GM12872 (cell line): ENCODE results near the gene PRKCE.

Experiments used
- TF ChIP-seq, protein P1 (sequence below): IDR thresholded peaks from 3 replicates; pipeline ENCODE4 v1.5.1; 2011; ENCODE audit warnings: low read depth, mild to moderate bottlenecking, low read length, moderate library complexity; ENCODE audit not compliant: insufficient read depth

The PRKCE gene

DNA sequence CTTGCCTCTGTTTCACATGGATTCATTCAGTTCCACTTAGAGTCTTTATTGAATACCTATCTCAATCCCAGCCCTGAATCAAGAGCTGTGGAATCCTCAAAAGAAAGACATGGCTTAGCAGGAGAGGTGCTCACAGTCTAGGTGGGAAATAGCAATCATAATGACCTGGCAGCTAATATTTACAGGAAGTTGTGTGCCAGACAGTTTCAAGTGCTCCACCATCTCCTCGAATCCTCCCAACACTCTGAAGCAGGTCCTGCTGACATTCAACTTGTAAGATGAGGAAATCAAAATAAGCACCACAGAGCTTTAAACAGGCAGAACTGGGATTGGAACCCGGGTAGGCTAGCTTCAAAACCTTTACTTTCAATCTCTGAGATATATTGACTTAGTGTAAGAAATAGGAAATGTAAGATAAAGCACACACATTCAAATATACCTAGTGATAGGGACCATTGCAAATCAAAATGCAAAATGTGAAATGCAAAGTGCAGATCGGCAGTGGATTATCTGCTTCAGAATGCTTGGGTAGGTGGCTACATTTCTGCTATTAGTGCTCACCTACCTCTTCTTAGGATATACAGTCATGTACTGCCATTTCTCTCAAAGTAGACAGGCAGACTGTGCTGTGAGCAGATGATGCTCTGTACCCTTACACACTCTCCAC is 182.0 kb downstream of the PRKCE start:
- TF ChIP-seq, protein P1, sequence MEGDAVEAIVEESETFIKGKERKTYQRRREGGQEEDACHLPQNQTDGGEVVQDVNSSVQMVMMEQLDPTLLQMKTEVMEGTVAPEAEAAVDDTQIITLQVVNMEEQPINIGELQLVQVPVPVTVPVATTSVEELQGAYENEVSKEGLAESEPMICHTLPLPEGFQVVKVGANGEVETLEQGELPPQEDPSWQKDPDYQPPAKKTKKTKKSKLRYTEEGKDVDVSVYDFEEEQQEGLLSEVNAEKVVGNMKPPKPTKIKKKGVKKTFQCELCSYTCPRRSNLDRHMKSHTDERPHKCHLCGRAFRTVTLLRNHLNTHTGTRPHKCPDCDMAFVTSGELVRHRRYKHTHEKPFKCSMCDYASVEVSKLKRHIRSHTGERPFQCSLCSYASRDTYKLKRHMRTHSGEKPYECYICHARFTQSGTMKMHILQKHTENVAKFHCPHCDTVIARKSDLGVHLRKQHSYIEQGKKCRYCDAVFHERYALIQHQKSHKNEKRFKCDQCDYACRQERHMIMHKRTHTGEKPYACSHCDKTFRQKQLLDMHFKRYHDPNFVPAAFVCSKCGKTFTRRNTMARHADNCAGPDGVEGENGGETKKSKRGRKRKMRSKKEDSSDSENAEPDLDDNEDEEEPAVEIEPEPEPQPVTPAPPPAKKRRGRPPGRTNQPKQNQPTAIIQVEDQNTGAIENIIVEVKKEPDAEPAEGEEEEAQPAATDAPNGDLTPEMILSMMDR: no peak

DNA sequence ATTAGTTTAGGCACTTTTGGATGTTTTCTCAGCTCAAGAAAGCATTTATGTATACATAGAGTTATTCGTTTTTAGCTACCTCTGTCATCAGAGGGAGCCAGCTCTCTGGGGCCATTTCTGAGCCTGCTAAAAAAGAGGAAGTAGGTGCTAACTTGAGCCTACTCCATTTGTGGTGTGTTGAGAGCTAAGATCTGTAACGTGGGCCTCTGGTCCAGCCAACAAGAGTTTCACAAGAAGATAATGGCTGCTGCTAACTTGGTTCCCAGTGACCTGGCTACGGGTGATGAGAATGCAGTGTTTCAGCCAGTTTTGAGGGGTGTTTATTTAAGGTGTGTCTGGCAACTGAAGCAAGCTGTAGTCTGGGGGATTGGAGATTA is 182.5 kb downstream of the PRKCE start:
- TF ChIP-seq, protein P1: no peak

DNA sequence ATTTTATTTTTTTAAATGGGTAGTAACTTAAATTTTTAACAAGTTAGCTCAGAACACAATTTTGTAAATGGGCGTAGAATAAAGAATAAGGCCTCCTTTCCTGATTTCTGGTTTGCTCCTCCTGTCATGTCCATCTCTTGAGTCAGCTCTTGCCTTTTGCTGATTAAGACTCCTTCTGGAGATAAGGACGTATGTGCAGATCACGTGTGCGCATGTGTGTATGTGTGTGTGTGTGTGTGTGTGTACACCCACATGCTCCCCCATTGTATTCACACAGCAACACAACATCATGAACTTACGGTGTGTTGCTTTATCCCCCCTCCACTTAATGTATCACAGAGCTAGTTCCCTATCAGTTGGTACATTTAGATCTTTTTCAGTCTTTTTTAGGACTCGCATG is 182.9 kb downstream of the PRKCE start:
- TF ChIP-seq, protein P1: no peak

DNA sequence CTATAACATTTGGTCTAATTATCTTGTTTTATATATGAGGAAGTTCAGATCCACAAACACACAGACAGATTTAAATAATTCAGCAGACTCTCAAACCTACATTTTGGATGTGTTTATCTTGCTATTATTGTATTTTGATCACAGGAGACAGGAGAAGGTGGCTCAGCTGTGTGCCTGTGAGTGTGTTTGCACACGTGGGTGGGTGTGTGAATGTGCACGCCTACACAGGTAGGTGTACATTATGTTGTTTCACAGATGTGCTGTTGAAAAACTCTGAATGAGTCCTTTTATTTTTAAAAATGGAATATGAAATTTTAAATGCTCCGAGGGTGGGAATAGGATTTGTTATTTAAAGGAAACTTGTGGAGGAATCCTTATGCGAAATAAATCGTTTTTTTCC is 183.4 kb downstream of the PRKCE start:
- TF ChIP-seq, protein P1: no peak

DNA sequence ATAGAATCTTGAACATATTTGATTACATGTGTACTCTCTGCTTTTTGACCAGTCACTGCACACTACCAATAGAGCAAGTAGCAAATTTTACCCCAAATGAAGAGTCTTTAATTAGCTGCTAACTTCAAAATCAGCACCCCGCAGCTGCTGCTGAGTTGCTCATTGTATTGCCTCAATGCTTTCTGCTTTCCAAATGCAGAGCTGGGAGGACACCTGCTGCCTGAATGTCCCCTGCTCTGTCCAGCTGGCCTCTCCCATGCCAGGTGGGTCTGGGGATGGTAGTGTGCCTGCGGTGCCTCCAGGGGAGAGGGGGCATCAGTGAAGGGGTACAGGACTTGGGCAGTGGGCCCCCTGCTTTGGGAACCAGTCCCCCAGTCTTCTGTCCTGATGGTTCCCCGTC is 184.8 kb downstream of the PRKCE start:
- TF ChIP-seq, protein P1: no peak

DNA sequence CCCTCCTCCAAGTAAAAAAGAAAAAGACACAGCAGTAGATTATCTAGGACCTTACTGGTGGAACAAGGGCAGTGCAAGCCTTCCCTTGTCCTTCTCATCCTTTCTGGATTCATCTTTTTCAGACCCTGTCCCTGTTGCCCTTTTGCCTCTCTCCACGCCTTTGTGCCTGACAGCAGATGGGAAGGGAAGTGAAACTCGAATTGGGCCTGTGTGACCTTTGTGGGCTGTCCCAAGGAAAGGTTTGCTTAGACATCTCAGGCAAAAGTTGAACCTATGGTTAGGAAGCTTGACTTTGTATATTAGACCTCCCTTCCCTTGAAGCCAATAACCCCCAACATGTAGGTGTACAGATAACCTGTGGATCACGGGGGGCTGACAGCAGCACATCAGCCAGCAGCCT is 185.3 kb downstream of the PRKCE start:
- TF ChIP-seq, protein P1: no peak

DNA sequence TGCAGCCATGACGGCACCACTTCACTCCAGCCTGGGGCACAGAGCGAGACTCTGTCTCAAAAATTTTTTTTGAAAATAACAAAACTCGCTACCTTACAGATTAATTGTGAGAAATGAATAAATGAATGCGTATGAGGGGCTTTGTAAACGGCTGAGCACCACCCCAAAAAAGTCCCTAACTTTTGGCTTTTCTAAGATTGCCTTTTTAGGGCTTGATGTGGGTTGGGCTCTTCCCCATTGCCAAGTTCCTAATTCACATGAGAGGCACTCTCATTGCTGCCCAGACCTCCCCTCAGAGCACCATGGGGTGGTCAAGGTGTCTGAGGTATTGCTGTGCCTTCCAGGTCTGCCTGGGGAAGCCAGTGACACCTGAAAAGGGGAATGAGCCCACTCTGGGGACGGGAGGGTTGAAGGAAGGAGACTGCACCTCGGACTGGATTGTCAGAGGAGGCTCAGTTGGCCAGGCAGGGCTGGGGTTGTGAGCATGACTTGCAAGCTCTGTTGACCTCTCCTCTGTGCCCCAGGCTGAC is 186.4 kb downstream of the PRKCE start:
- TF ChIP-seq, protein P1: no peak
